Mesothelial cell of epicardium (in vitro differentiated cells): ENCODE data around the gene TEX26. TPM values are rescaled to one million over a fixed set of nuclear protein-coding genes. Genes with fewer than 3 reads are reported as not detected.

Experiments
- DNase-seq, 2 experiments: peaks; one replicate each; pipeline ENCODE4 v3.0.0; 2021; ENCODE audit warnings: low spot score in 2 of 2; ENCODE audit not compliant: unreplicated experiment in 2 of 2
- H3K27ac Mint-ChIP-seq: 2 replicates; pipeline ENCODE4 v1.8.0; 2021; ENCODE audit warnings: mixed read lengths
- H3K27me3 Mint-ChIP-seq: 2 replicates; pipeline ENCODE4 v1.8.0; 2021; ENCODE audit warnings: low read depth, mixed read lengths
- H3K36me3 Mint-ChIP-seq: 2 replicates; pipeline ENCODE4 v1.8.0; 2021; ENCODE audit warnings: mixed read lengths
- H3K4me1 Mint-ChIP-seq: 2 replicates; pipeline ENCODE4 v1.8.0; 2021; ENCODE audit warnings: mixed read lengths
- H3K4me3 Mint-ChIP-seq: 2 replicates; pipeline ENCODE4 v1.8.0; 2021; ENCODE audit warnings: mild to moderate bottlenecking, moderate library complexity, mixed read lengths
- H3K9me3 Mint-ChIP-seq: 2 replicates; pipeline ENCODE4 v1.8.0; 2021; ENCODE audit warnings: mixed read lengths
- CTCF ChIP-seq: fragments of 200-600 bp; sonication (generic); IDR thresholded peaks from one replicate; pipeline ENCODE4 v1.5.0; 2021; ENCODE audit warnings: antibody characterized with exemption; ENCODE audit not compliant: unreplicated experiment
- total RNA-seq: library from RNA; stranded (reverse); gene quantifications from 3 replicates; pipeline ENCODE4 v1.2.1, GENCODE V29; 2021

TEX26 gene
- total RNA-seq, 1 donor from 2014 or later, result not detected

GRCh38 chr13:30904043-30904442, 28.4 kb upstream of the TEX26 start:
- no peak for DNase-seq
- H3K9me3 Mint-ChIP-seq, result no peaks in the 10 kb centered on the region
- TF ChIP-seq CTCF, result no peak

DNA sequence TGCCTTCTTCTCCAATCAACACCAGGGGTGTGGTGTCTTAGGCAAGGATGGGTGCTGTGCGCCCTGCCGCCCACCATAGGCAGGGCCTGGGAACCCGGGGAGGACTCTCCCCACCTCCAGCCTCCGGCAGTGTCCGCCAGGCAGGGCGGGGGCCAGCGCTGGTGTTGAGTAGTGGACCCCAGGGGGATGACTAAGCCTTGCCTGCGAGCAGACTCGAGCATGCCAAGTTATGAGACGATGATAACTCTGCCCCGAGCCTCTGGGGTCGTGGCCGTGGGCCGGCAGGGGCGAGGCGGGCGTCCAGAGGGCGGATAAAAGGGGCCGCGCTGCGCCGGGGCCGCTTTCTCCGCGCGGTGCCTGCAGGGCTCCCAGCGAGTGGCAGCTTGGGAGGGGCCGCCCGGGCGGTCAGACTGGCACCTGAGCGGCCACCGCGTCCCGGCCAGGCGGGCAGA, 26.5 kb upstream of the TEX26 start, which contains the start of gene MEDAG:
Gene MEDAG (plus strand): TSS at position 340 of the 452 bp plus-strand sequence. CDS start 245 bp downstream, outside the sequence.
- H3K27me3 Mint-ChIP-seq, result peaks cover 23% of the 10 kb centered on the region
- H3K27ac Mint-ChIP-seq, result peak within 1 kb of the TSS; percentile 92
- no peaks in the 10 kb centered on the region for H3K36me3 Mint-ChIP-seq
- H3K9me3 Mint-ChIP-seq, result no peaks in the 10 kb centered on the region
- TF ChIP-seq CTCF, result no peak
- DNase-seq, result no peak
- peak within 1 kb of the TSS; percentile 56 for H3K4me3 Mint-ChIP-seq
- H3K4me1 Mint-ChIP-seq, result peaks cover 39% of the 10 kb centered on the region

More at GRCh38 chr13:30904043-30904442, 28.4 kb upstream of the TEX26 start:
- Mint-ChIP-seq H3K27ac (no peak overlapping the region), H3K36me3 (no peaks in the 10 kb centered on the region), H3K27me3 (peaks cover 23% of the 10 kb centered on the region), H3K4me1 (peaks cover 30% of the 10 kb centered on the region), H3K4me3 (no peak overlapping the region)

DNA sequence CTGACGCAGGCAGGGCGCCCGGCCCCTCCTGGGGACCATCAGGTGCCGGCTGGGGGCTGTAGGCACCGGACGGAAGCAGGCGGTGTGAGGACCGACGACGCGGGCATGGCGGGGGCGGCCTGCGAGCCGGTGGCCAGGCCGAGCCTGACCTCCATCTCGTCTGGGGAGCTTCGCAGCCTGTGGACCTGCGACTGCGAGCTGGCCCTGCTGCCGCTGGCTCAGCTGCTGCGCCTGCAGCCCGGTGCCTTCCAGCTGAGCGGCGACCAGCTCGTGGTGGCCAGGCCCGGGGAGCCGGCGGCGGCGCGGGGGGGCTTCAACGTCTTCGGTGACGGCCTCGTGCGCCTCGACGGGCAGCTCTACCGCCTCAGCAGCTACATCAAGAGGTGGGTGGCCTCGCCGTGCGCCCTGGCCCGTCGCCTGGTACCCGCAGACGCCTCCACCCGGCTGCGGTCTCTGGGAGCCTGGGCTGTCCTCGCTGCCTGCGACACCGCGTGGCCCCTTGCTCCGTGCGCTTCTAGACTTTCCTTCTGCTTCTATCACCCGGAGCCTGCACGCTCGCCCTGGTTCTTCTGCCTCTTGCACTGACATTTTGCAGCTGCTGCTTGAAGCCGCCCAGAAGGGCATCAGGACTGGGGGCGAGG, 25.9 kb upstream of the TEX26 start:
- H3K4me1 Mint-ChIP-seq, result peaks cover 43% of the 10 kb centered on the region
- H3K4me3 Mint-ChIP-seq, result peak overlapping the region; percentile 56
- DNase-seq, result peak in 1 of 2 experiments; percentile 48
- no peaks in the 10 kb centered on the region for H3K36me3 Mint-ChIP-seq
- no peaks in the 10 kb centered on the region for H3K9me3 Mint-ChIP-seq
- TF ChIP-seq CTCF, result no peak
- peak overlapping the region; percentile 92 for H3K27ac Mint-ChIP-seq
- H3K27me3 Mint-ChIP-seq, result peaks cover 21% of the 10 kb centered on the region

- H3K4me3 Mint-ChIP-seq, result peak overlapping the region; percentile 56
- H3K36me3 Mint-ChIP-seq, result no peaks in the 10 kb centered on the region
- H3K27ac Mint-ChIP-seq, result peak overlapping the region; percentile 92
- H3K27me3 Mint-ChIP-seq, result peaks cover 21% of the 10 kb centered on the region
- peaks cover 49% of the 10 kb centered on the region for H3K4me1 Mint-ChIP-seq
- no peak for DNase-seq
- no peaks in the 10 kb centered on the region for H3K9me3 Mint-ChIP-seq
- TF ChIP-seq CTCF, result no peak
Observed at GRCh38 chr13:30907121-30907861, 25.2 kb upstream of the TEX26 start.

DNA sequence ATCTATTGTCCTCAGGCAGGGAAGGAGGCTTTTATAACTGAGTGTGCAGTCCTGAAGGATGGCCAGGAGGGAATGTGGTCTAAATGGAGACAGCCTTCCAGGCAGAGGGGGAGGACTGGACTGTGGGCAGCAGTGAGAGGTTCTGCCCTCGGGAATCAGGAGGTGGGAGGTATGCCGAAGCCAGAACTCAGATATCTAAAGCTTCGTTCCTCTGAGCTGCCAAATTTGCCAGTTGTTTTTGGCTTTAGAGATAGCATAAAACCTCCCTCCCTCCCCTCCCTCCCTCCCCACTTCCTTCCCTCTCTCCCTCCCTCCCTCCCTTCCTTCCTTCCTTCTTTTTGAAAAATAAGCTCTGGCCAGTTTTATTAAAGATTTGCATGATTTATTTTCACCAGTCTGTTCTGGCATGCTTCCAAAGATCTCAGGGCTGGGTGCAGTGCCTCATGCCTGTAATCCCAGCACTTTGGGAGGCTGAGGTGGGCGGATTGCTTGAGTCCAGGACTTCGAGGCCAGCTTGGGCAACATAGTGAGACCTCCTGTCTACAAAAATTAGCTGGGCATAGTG, 24.0 kb upstream of the TEX26 start:
- Mint-ChIP-seq H3K36me3 (no peaks in the 10 kb centered on the region), H3K27ac (peak overlapping the region; percentile 92), H3K9me3 (no peaks in the 10 kb centered on the region), H3K27me3 (peaks cover 21% of the 10 kb centered on the region), H3K4me3 (no peak overlapping the region), H3K4me1 (peaks cover 56% of the 10 kb centered on the region)
- TF ChIP-seq CTCF, result no peak
- no peak for DNase-seq
